Parathyroid adenoma (tissue), 2 donors: ENCODE data around the gene ASB2.

Source experiments
- H2AFZ ChIP-seq: fragments of 300-600 bp; sonication (generic); one replicate; pipeline ENCODE4 v1.7.0; 2017; ENCODE audit warnings: antibody characterized with exemption, mild to moderate bottlenecking
- H3K27ac ChIP-seq: fragments of 300-600 bp; sonication (generic); one replicate; pipeline ENCODE4 v1.7.0; 2017
- H3K27me3 ChIP-seq: fragments of 300-600 bp; sonication (generic); one replicate; pipeline ENCODE4 v1.7.0; 2017; ENCODE audit warnings: low read length; ENCODE audit not compliant: control insufficient read depth, insufficient read depth
- H3K36me3 ChIP-seq: fragments of 300-600 bp; sonication (generic); one replicate; pipeline ENCODE4 v1.7.0; 2017; ENCODE audit warnings: low read length; ENCODE audit not compliant: control insufficient read depth, insufficient read depth
- H3K4me1 ChIP-seq: fragments of 300-600 bp; sonication (generic); one replicate; pipeline ENCODE4 v1.7.0; 2017; ENCODE audit warnings: control low read depth
- H3K4me2 ChIP-seq: fragments of 300-600 bp; sonication (generic); one replicate; pipeline ENCODE4 v1.7.0; 2017; ENCODE audit warnings: low read length
- H3K4me3 ChIP-seq: fragments of 300-600 bp; sonication (generic); one replicate; pipeline ENCODE4 v1.7.0; 2017; ENCODE audit warnings: low read depth, low read length
- H3K79me2 ChIP-seq: fragments of 300-600 bp; sonication (generic); one replicate; pipeline ENCODE4 v1.7.0; 2017; ENCODE audit warnings: control low read depth
- H3K9ac ChIP-seq: fragments of 300-600 bp; sonication (generic); one replicate; pipeline ENCODE4 v1.7.0; 2017; ENCODE audit warnings: mild to moderate bottlenecking
- H3K9me3 ChIP-seq: fragments of 300-600 bp; sonication (generic); one replicate; pipeline ENCODE4 v1.7.0; 2017; ENCODE audit warnings: low read length; ENCODE audit not compliant: control insufficient read depth
- CTCF ChIP-seq: fragments of 300-600 bp; sonication (generic); IDR thresholded peaks from one replicate; pipeline ENCODE4 v1.7.0; 2017; ENCODE audit warnings: antibody characterized with exemption, mild to moderate bottlenecking
- donor health status: primary hyperparathyroidism.

Gene ASB2

GRCh38 chr14:93977790-93978581 is 1.6 kb upstream of the ASB2 start:
- no peak overlapping the region for H3K4me3 ChIP-seq
- no peaks in the 10 kb centered on the region for H3K36me3 ChIP-seq
- no peak for TF ChIP-seq CTCF
- no peaks in the 10 kb centered on the region for H3K27me3 ChIP-seq
- H3K4me2 ChIP-seq = no peak overlapping the region
- H3K27ac ChIP-seq = no peak overlapping the region
- H2AFZ ChIP-seq = no peak overlapping the region
- no peaks in the 10 kb centered on the region for H3K9me3 ChIP-seq
- H3K79me2 ChIP-seq = no peaks in the 10 kb centered on the region
- H3K4me1 ChIP-seq = no peaks in the 10 kb centered on the region
- no peak overlapping the region for H3K9ac ChIP-seq

GRCh38 chr14:93977171-93977570 is 801 bp upstream of the ASB2 start:
- Histone ChIP-seq H3K4me2 (no peak overlapping the region), H3K79me2 (no peaks in the 10 kb centered on the region), H2AFZ (no peak overlapping the region), H3K4me1 (no peaks in the 10 kb centered on the region), H3K4me3 (no peak overlapping the region), H3K36me3 (no peaks in the 10 kb centered on the region), H3K9ac (no peak overlapping the region), H3K9me3 (no peaks in the 10 kb centered on the region), H3K27ac (no peak overlapping the region), H3K27me3 (no peaks in the 10 kb centered on the region)
- TF ChIP-seq CTCF = no peak

- H3K27me3 ChIP-seq = no peaks in the 10 kb centered on the region
- H3K4me2 ChIP-seq = no peak overlapping the region
- H3K9me3 ChIP-seq = no peaks in the 10 kb centered on the region
- no peak overlapping the region for H2AFZ ChIP-seq
- no peak overlapping the region for H3K27ac ChIP-seq
- no peaks in the 10 kb centered on the region for H3K79me2 ChIP-seq
- no peaks in the 10 kb centered on the region for H3K4me1 ChIP-seq
- no peaks in the 10 kb centered on the region for H3K36me3 ChIP-seq
- no peak overlapping the region for H3K9ac ChIP-seq
- H3K4me3 ChIP-seq = no peak overlapping the region
- TF ChIP-seq CTCF = no peak
Measured at GRCh38 chr14:93975791-93976476, 436 bp downstream of the ASB2 start.

- Histone ChIP-seq H3K4me3 (no peak overlapping the region), H3K36me3 (no peaks in the 10 kb centered on the region), H3K27ac (no peak overlapping the region), H3K27me3 (no peaks in the 10 kb centered on the region), H2AFZ (no peak overlapping the region), H3K9ac (no peak overlapping the region), H3K4me2 (no peak overlapping the region), H3K4me1 (no peaks in the 10 kb centered on the region), H3K9me3 (no peaks in the 10 kb centered on the region), H3K79me2 (no peaks in the 10 kb centered on the region)
- no peak for TF ChIP-seq CTCF
Measured at GRCh38 chr14:93974833-93975232, 1.5 kb downstream of the ASB2 start.
